HCT116 (cell line): ENCODE measurements around the gene IL18. TPM values are rescaled to one million over a fixed set of nuclear protein-coding genes. Genes with fewer than 3 reads are reported as not detected.

Experiments
- ATAC-seq: fragments of 200-7000 bp; cut with Tn5 transposase; 2 replicates; pipeline ENCODE4 v1.9.1; 2020; ENCODE audit warnings: mild to moderate bottlenecking, moderate library complexity
- BruUV-seq: library from RNA; stranded (reverse); fragments of 400-500 nt; replicated peaks from 2 replicates; lab custom pipeline; 2021; lab: Mats Ljungman, UMichigan
- CTCF ChIA-PET: fragments of 300-600 bp; sonication (Branson Sonifier 250); formaldehyde crosslinking; loops from one replicate; lab custom pipeline; 2021; ENCODE audit warnings: antibody characterized with exemption; lab: Charles Lee
- POLR2A ChIA-PET: fragments of 300-600, 350-600 bp; sonication (Branson Sonifier 250); formaldehyde crosslinking; loops from one replicate; lab custom pipeline; 2021; ENCODE audit warnings: antibody characterized with exemption; lab: Charles Lee
- RAD21 ChIA-PET, 2 experiments: fragments of 300-600 bp; sonication (Branson Sonifier 250); formaldehyde crosslinking; loops; one replicate each; lab custom pipeline; 2023; ENCODE audit warnings: low total read pairs in 2 of 2; ENCODE audit not compliant: uncharacterized antibody in 2 of 2, unreplicated experiment in 2 of 2, low non-redundant PET in 1 of 2; lab: Charles Lee
- DNase-seq: peaks from one replicate; pipeline ENCODE4 v3.0.0-alpha.2; 2010; ENCODE audit warnings: low read depth, low spot score
- H2AFZ ChIP-seq: fragments of 200-600 bp; shearing (Covaris generic), sonication (generic); 2 replicates; pipeline ENCODE4 v1.6.1; 2017; ENCODE audit warnings: low read depth, mixed run types, mixed read lengths, antibody characterized with exemption, low read length; ENCODE audit not compliant: poor library complexity, severe bottlenecking
- H3K27ac ChIP-seq: 2 replicates; pipeline ENCODE4 v1.5.1; 2012; ENCODE audit warnings: low read depth, low read length
- H3K27me3 ChIP-seq: fragments of 200-600 bp; sonication (generic); 2 replicates; pipeline ENCODE4 v1.6.1; 2016; ENCODE audit warnings: mixed run types, low read length, mixed read lengths; ENCODE audit not compliant: insufficient read depth
- H3K36me3 ChIP-seq, 2 experiments: fragments of 200-500 bp in 1 of 2; fragments of 200-600 bp in 1 of 2; sonication (Bioruptor generic) in 1 of 2; sonication (generic) in 1 of 2; 2 replicates each; pipeline versions ENCODE4 v1.5.1 to v1.6.1; 2014 to 2016; ENCODE audit warnings: low read length in 2 of 2, inconsistent platforms in 1 of 2, mixed read lengths in 1 of 2, mixed run types in 1 of 2; ENCODE audit not compliant: insufficient read depth in 2 of 2, control insufficient read depth in 1 of 2
- H3K4me1 ChIP-seq, 2 experiments: fragments of 200-600 bp in 1 of 2; sonication (generic) in 1 of 2; 2 replicates each; pipeline versions ENCODE4 v1.5.1 to v1.6.1; 2012 to 2017; ENCODE audit warnings: low read length in 2 of 2, inconsistent platforms in 1 of 2, mild to moderate bottlenecking in 1 of 2, mixed read lengths in 1 of 2, mixed run types in 1 of 2, moderate library complexity in 1 of 2; ENCODE audit not compliant: insufficient read depth in 2 of 2, control insufficient read depth in 1 of 2
- H3K4me2 ChIP-seq: fragments of 200-600 bp; sonication (generic); 2 replicates; pipeline ENCODE4 v1.6.1; 2017; ENCODE audit warnings: mixed run types, low read length, mixed read lengths
- H3K4me3 ChIP-seq, 2 experiments: fragments of 200-600 bp in 1 of 2; sonication (generic) in 1 of 2; replicated peaks in 1 of 2; 2 replicates each; pipeline ENCODE4 v1.5.1; 2011 to 2016; ENCODE audit warnings: low read length in 2 of 2, control low read depth in 1 of 2, low read depth in 1 of 2, mild to moderate bottlenecking in 1 of 2, mixed read lengths in 1 of 2, mixed run types in 1 of 2
- H3K79me2 ChIP-seq: fragments of 200-600 bp; sonication (generic); 2 replicates; pipeline ENCODE4 v1.6.1; 2017; ENCODE audit warnings: mild to moderate bottlenecking, mixed run types, low read length, moderate library complexity, mixed read lengths; ENCODE audit not compliant: insufficient read depth
- H3K9ac ChIP-seq: fragments of 200-600 bp; sonication (generic); 2 replicates; pipeline ENCODE4 v1.6.1; 2016; ENCODE audit warnings: low read length, mixed read lengths
- H3K9me2 ChIP-seq: fragments of 200-600 bp; sonication (generic), shearing (Covaris generic); 2 replicates; pipeline ENCODE4 v1.6.1; 2017; ENCODE audit warnings: mixed run types, mild to moderate bottlenecking, moderate library complexity; ENCODE audit not compliant: insufficient read depth
- H3K9me3 ChIP-seq, 2 experiments: fragments of 200-500 bp in 1 of 2; fragments of 200-600 bp in 1 of 2; sonication (Bioruptor generic) in 1 of 2; sonication (generic) in 1 of 2; 2 replicates each; pipeline ENCODE4 v1.6.1; 2014 to 2017; ENCODE audit warnings: low read length in 2 of 2, mixed read lengths in 2 of 2, inconsistent platforms in 1 of 2, low read depth in 1 of 2, mild to moderate bottlenecking in 1 of 2, mixed run types in 1 of 2, moderate library complexity in 1 of 2; ENCODE audit not compliant: control insufficient read depth in 1 of 2, insufficient read depth in 1 of 2
- H4K20me1 ChIP-seq: fragments of 200-600 bp; sonication (generic), shearing (Covaris generic); 2 replicates; pipeline ENCODE4 v1.6.1; 2017; ENCODE audit warnings: mixed run types, mild to moderate bottlenecking, moderate library complexity; ENCODE audit not compliant: insufficient read depth
- EZH2 ChIP-seq: fragments of 200-600 bp; sonication (generic); IDR thresholded peaks from 2 replicates; pipeline ENCODE4 v1.6.1; 2017; ENCODE audit warnings: antibody characterized with exemption, mixed run types
- EZH2phosphoT487 ChIP-seq: fragments of 200-600 bp; IDR thresholded peaks from 2 replicates; pipeline ENCODE4 v1.6.1; 2018; ENCODE audit warnings: antibody characterized with exemption, borderline replicate concordance
- FOSL1 ChIP-seq: IDR thresholded peaks from 2 replicates; pipeline ENCODE4 v1.6.1; 2012; ENCODE audit warnings: low read depth
- POLR2AphosphoS5 ChIP-seq: IDR thresholded peaks from 2 replicates; pipeline ENCODE4 v1.6.1; 2011; ENCODE audit warnings: mild to moderate bottlenecking, low read depth, low read length, moderate library complexity
- RAD21 ChIP-seq: IDR thresholded peaks from 2 replicates; pipeline ENCODE4 v1.6.1; 2012; ENCODE audit warnings: low read depth, mild to moderate bottlenecking
- SIN3A ChIP-seq: IDR thresholded peaks from 2 replicates; pipeline ENCODE4 v1.6.1; 2012; ENCODE audit warnings: low read depth
- SP1 ChIP-seq: IDR thresholded peaks from 2 replicates; pipeline ENCODE4 v1.6.1; 2012; ENCODE audit warnings: low read depth
- YY1 ChIP-seq: IDR thresholded peaks from 2 replicates; pipeline ENCODE4 v1.6.1; 2011; ENCODE audit warnings: low read length, low read depth, moderate library complexity, mild to moderate bottlenecking; ENCODE audit not compliant: insufficient replicate concordance; ENCODE audit errors: extremely low read depth
- ZFX ChIP-seq: fragments of 450-650 bp; IDR thresholded peaks from 2 replicates; pipeline ENCODE4 v1.6.1; 2017
- ZNF274 ChIP-seq: fragments of 200-500 bp; sonication (Bioruptor generic); IDR thresholded peaks from 2 replicates; pipeline ENCODE4 v1.6.1; 2014; ENCODE audit warnings: mild to moderate bottlenecking, low read depth, low read length, inconsistent platforms
- intact Hi-C: fragments of 100-400 bp; cut with micrococcal nuclease; formaldehyde crosslinking; loops from 2 replicates; pipeline ENCODE4 v1.10.0; 2022
- total RNA-seq: library from RNA; stranded (reverse); gene quantifications from one replicate; pipeline ENCODE4 v1.2.1, GENCODE V29; 2021; ENCODE audit not compliant: unreplicated experiment
- TF ChIP-seq, protein P1 (sequence below): IDR thresholded peaks from 2 replicates; pipeline ENCODE4 v1.6.1; 2011; ENCODE audit warnings: mild to moderate bottlenecking, low read length, moderate library complexity; ENCODE audit not compliant: insufficient replicate concordance; ENCODE audit errors: extremely low read depth
- TF ChIP-seq, protein P2 (sequence below): IDR thresholded peaks from 2 replicates; pipeline ENCODE4 v1.6.1; 2012

Gene IL18
- total RNA-seq, 1 experiment from 2014 or later: 112 TPM

DNA sequence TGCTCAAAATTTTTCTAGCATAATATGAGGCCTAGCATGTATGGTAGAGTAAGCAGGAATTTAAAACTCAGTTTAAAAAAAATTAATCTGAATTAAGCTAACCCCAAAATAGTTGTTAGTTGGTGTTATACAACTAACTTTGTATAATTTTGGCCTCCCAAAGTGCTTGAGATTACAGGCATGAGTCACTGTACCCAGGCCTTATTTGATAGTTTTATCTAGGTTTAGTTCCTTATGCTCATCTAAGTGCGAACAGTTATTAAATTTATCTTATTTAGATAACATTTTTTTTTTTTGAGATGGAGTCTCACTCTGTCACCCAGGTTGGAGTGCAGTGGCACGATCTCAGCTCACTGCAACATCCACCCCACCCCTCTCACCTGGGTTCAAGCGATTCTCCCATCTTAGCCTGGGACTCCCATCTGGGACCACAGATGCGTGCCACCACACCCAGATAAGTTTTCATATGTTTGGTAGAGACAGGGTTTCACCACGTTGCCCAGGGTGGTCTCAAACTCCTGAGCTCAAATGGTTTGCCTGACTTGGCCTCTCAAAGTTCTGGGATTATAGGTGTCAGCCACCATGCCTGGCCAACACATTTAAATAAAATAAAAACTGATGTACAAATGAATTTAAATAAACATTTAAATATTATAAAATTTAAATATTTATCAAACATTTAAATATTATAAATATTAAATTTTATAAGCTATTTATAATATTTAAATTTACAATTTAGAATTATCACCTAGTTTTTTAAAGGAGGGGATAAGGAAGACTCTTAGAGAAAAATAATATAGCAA, 7.5 kb downstream of the IL18 start:
- Histone ChIP-seq H3K4me2 (peak overlapping the region; percentile 76), H2AFZ (no peak overlapping the region), H3K79me2 (peaks cover 61% of the 10 kb centered on the region), H3K9me2 (no peaks in the 10 kb centered on the region), H3K9ac (peak overlapping the region; percentile 61), H3K4me3 (peak overlapping the region in 1 of 2 experiments; percentile 24; a peak in 1 of 4 replicates), H3K27ac (peak overlapping the region; percentile 86; the same call in 1 of the 2 replicates), H3K36me3 (peaks cover 5 to 31% of the 10 kb centered on the region in 2 experiments; a peak in 3 of 4 replicates), H4K20me1 (no peaks in the 10 kb centered on the region), H3K9me3 (no peaks in the 10 kb centered on the region), H3K4me1 (peaks cover 39 to 61% of the 10 kb centered on the region in 2 experiments), H3K27me3 (no peaks in the 10 kb centered on the region)
- RAD21 ChIA-PET: no interaction called here
- CTCF ChIA-PET: interaction anchor here (1.3 to 1.4 kb wide), 2 partner anchors 19 to 34 kb away, joined by 3 to 4 read pairs; partner anchors contain the start of gene BCO2
- TF ChIP-seq RAD21: no peak
- TF ChIP-seq SP1: no peak
- TF ChIP-seq, protein P1, sequence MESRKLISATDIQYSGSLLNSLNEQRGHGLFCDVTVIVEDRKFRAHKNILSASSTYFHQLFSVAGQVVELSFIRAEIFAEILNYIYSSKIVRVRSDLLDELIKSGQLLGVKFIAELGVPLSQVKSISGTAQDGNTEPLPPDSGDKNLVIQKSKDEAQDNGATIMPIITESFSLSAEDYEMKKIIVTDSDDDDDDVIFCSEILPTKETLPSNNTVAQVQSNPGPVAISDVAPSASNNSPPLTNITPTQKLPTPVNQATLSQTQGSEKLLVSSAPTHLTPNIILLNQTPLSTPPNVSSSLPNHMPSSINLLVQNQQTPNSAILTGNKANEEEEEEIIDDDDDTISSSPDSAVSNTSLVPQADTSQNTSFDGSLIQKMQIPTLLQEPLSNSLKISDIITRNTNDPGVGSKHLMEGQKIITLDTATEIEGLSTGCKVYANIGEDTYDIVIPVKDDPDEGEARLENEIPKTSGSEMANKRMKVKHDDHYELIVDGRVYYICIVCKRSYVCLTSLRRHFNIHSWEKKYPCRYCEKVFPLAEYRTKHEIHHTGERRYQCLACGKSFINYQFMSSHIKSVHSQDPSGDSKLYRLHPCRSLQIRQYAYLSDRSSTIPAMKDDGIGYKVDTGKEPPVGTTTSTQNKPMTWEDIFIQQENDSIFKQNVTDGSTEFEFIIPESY: no peak
- POLR2A ChIA-PET: interaction anchor here (1.1 to 2.3 kb wide), 4 partner anchors 9 to 36 kb away, joined by 3 to 10 read pairs (median 4); no protein-coding TSS in a partner anchor
- DNase-seq (no peak), ATAC-seq (no peak)
- BruUV-seq: no TSS peak
- intact Hi-C loops: loop anchor here (5.0 kb wide), 1 partner anchor 34 kb away; no protein-coding TSS in a partner anchor

DNA sequence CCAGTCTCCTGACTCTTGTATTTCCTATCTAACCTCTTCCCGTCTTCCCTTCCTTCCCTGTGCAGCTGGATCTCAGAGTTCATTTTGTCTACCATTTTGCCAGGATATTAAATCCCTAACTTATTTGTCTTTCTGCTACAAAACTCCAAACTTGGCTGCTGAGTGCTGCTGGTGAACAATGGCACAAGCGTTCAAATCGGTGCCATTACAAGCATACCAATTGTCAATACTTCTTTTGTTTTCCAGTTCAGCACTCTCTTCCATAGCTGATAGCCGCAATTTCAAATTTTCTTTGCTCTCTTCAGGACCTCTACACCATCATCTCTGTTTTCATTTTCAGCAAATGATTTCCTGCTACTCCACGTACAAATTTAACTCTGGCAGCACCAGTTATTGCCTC, 13.4 kb downstream of the IL18 start:
- peaks cover 12 to 47% of the 10 kb centered on the region in 2 experiments for H3K36me3 ChIP-seq
- BruUV-seq: no TSS peak
- no peak overlapping the region for H2AFZ ChIP-seq
- H3K9ac ChIP-seq: no peak overlapping the region
- H3K4me3 ChIP-seq: no peak overlapping the region
- no peaks in the 10 kb centered on the region for H3K27me3 ChIP-seq
- no peaks in the 10 kb centered on the region for H4K20me1 ChIP-seq
- ChIA-PET CTCF (no interaction called here), RAD21 (interaction anchor here in 1 of 2 experiments (0.7 kb wide), 1 partner anchor 25 kb away, joined by 3 read pairs; no protein-coding TSS in a partner anchor), POLR2A (interaction anchor here (1.8 kb wide), 1 partner anchor 13 kb away, joined by 6 read pairs; no protein-coding TSS in a partner anchor)
- peaks cover 12% of the 10 kb centered on the region for H3K79me2 ChIP-seq
- DNase-seq: no peak
- no peak for ATAC-seq
- TF ChIP-seq FOSL1 (no peak), ZFX (no peak), POLR2AphosphoS5 (no peak), YY1 (no peak), EZH2 (no peak), SIN3A (no peak), ZNF274 (no peak), RAD21 (no peak), EZH2phosphoT487 (no peak)
- TF ChIP-seq, protein P2, sequence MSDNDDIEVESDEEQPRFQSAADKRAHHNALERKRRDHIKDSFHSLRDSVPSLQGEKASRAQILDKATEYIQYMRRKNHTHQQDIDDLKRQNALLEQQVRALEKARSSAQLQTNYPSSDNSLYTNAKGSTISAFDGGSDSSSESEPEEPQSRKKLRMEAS: no peak
- intact Hi-C loops: no loop called here
- no peaks in the 10 kb centered on the region for H3K9me3 ChIP-seq
- H3K4me1 ChIP-seq: peaks cover 0 to 3% of the 10 kb centered on the region in 2 experiments; a peak in 2 of 4 replicates
- H3K27ac ChIP-seq: no peak overlapping the region
- no peak overlapping the region for H3K4me2 ChIP-seq
- no peaks in the 10 kb centered on the region for H3K9me2 ChIP-seq
